K562 (cell line): ENCODE results near the gene SLC12A3. TPM values are rescaled to one million over a fixed set of nuclear protein-coding genes. Genes with fewer than 3 reads are reported as not detected.

ENCODE experiments used
- CC2D1A ChIP-seq: fragments of 450-650 bp; IDR thresholded peaks from 2 replicates; pipeline ENCODE4 v1.6.1; 2017; ENCODE audit warnings: mild to moderate bottlenecking
- CHD1 ChIP-seq: fragments of 200-600 bp; sonication (generic); IDR thresholded peaks from one replicate; pipeline ENCODE4 v1.6.1; 2012; ENCODE audit warnings: mild to moderate bottlenecking, moderate library complexity, low read length, inconsistent platforms
- DNMT1 ChIP-seq: fragments of 450-650 bp; IDR thresholded peaks from 2 replicates; pipeline ENCODE4 v1.6.1; 2016; ENCODE audit warnings: antibody characterized with exemption, mild to moderate bottlenecking
- FOXA3 ChIP-seq, 2 experiments: fragments of 450-650 bp in 1 of 2; sonication (generic) in 1 of 2; formaldehyde crosslinking; IDR thresholded peaks in 1 of 2; conservative IDR thresholded peaks in 1 of 2; 2 replicates each; pipeline versions ENCODE4 v1.4.0 to v1.8.0; 2020 to 2022; ENCODE audit warnings: mild to moderate bottlenecking in 2 of 2, missing genetic modification reagents in 1 of 2
- FOXK2 ChIP-seq, 2 experiments: fragments of 450-650 bp; IDR thresholded peaks in 1 of 2; conservative IDR thresholded peaks in 1 of 2; 2 replicates each; pipeline ENCODE4 v1.6.1; 2016; ENCODE audit warnings: low read depth in 2 of 2, mild to moderate bottlenecking in 1 of 2
- HDAC1 ChIP-seq, 2 experiments: fragments of 450-650 bp; IDR thresholded peaks; 2 replicates each; pipeline ENCODE4 v1.6.1; 2016 to 2017; ENCODE audit warnings: inconsistent platforms in 1 of 2, mild to moderate bottlenecking in 1 of 2, moderate library complexity in 1 of 2
- HDAC2 ChIP-seq: fragments of 450-650 bp; IDR thresholded peaks from 2 replicates; pipeline ENCODE4 v1.6.1; 2016; ENCODE audit warnings: mild to moderate bottlenecking
- JUN ChIP-seq, 2 experiments: sonication (generic) in 1 of 2; formaldehyde crosslinking in 1 of 2; IDR thresholded peaks; 2 replicates each; pipeline versions ENCODE4 v1.6.1 to v1.8.0; 2012 to 2022; ENCODE audit warnings: borderline replicate concordance in 2 of 2, mild to moderate bottlenecking in 2 of 2, improper control_type of control experiment in 1 of 2, low read depth in 1 of 2, low read length in 1 of 2, missing genetic modification reagents in 1 of 2
- KDM2B ChIP-seq: fragments of 250-450 bp; sonication (Bioruptor Pico); IDR thresholded peaks from 2 replicates; pipeline ENCODE4 v1.8.0; 2021; ENCODE audit warnings: mild to moderate bottlenecking, moderate library complexity
- KDM5B ChIP-seq: fragments of 200-600 bp; sonication (generic); IDR thresholded peaks from 2 replicates; pipeline ENCODE4 v1.6.1; 2012; ENCODE audit warnings: low read depth, mild to moderate bottlenecking, moderate library complexity, low read length, control low read depth, inconsistent platforms; ENCODE audit not compliant: insufficient replicate concordance
- MCM5 ChIP-seq: fragments of 450-650 bp; IDR thresholded peaks from 2 replicates; pipeline ENCODE4 v1.6.1; 2016; ENCODE audit warnings: low read depth
- MEIS2 ChIP-seq: fragments of 450-650 bp; IDR thresholded peaks from 2 replicates; pipeline ENCODE4 v1.6.1; 2014; ENCODE audit warnings: mild to moderate bottlenecking; ENCODE audit not compliant: partially characterized antibody
- MXI1 ChIP-seq: IDR thresholded peaks from 2 replicates; pipeline ENCODE4 v1.6.1; 2011; ENCODE audit warnings: low read depth, mild to moderate bottlenecking, improper control_type of control experiment, low read length
- MYC ChIP-seq, 2 experiments: fragments of 250-450 bp in 1 of 2; sonication (Bioruptor Pico) in 1 of 2; IDR thresholded peaks; 2 replicates each; pipeline versions ENCODE4 v1.5.1 to v1.6.1; 2012 to 2021; ENCODE audit warnings: low read depth in 2 of 2, borderline replicate concordance in 1 of 2, improper control_type of control experiment in 1 of 2, low read length in 1 of 2, mild to moderate bottlenecking in 1 of 2, moderate library complexity in 1 of 2
- NCOA1 ChIP-seq: fragments of 450-650 bp; IDR thresholded peaks from 2 replicates; pipeline ENCODE4 v1.6.1; 2016; ENCODE audit warnings: low read depth
- POLR2G ChIP-seq: fragments of 200-400 bp; formaldehyde crosslinking; IDR thresholded peaks from 2 replicates; pipeline ENCODE4 v1.6.1; 2017; ENCODE audit warnings: low read depth, mild to moderate bottlenecking, antibody characterized with exemption, low read length, moderate library complexity
- RAD51 ChIP-seq: fragments of 450-650 bp; IDR thresholded peaks from 2 replicates; pipeline ENCODE4 v1.7.1; 2016; ENCODE audit warnings: low read depth, mild to moderate bottlenecking, borderline replicate concordance
- SMAD1 ChIP-seq: fragments of 150-350 bp; IDR thresholded peaks from 2 replicates; pipeline ENCODE4 v1.6.1; 2014; ENCODE audit warnings: low read length, low read depth; ENCODE audit not compliant: partially characterized antibody
- TOE1 ChIP-seq, 2 experiments: fragments of 450-650 bp in 1 of 2; sonication (generic) in 1 of 2; formaldehyde crosslinking in 1 of 2; IDR thresholded peaks; 2 replicates each; pipeline versions ENCODE4 v1.7.1 to v1.8.0; 2016 to 2022; ENCODE audit warnings: borderline replicate concordance in 2 of 2, mild to moderate bottlenecking in 2 of 2, antibody characterized with exemption in 1 of 2, inconsistent platforms in 1 of 2, low read depth in 1 of 2, missing genetic modification reagents in 1 of 2, moderate library complexity in 1 of 2
- polyA plus RNA-seq, 8 experiments: library from polyadenylated mRNA; depleted of rRNA in 4 of 8; stranded (reverse) in 5 of 8; unstranded in 3 of 8; fragments of >200 nt; fragmentation: Nextera tagmentation in 2 of 8; fragmentation: Illumina TruSeq in 1 of 8; extraction: Ambion mirVana in 2 of 8; extraction: Trizol in 1 of 8; gene quantifications; 2 replicates each; pipeline versions ENCODE4 v1.2.1 to v1.2.3, GENCODE V29; 2011 to 2014; ENCODE audit warnings: inconsistent platforms in 1 of 8, missing spikeins in 1 of 8
- total RNA-seq, 7 experiments: library from RNA; depleted of rRNA in 6 of 7; stranded (reverse); fragments of >200 nt in 6 of 7; fragmentation: Illumina TruSeq in 2 of 7; extraction: Trizol in 2 of 7; gene quantifications; 2 replicates each; pipeline versions ENCODE4 v1.2.1 to v1.2.3, GENCODE V29; 2011 to 2021; ENCODE audit warnings: low replicate concordance in 1 of 7
- TF ChIP-seq, protein P1 (sequence below), 2 experiments: fragments of 450-650 bp in 1 of 2; IDR thresholded peaks; 2 replicates each; pipeline ENCODE4 v1.6.1; 2011 to 2017; ENCODE audit warnings: low read depth in 2 of 2, antibody characterized with exemption in 1 of 2, borderline replicate concordance in 1 of 2, low read length in 1 of 2, mild to moderate bottlenecking in 1 of 2, mixed read lengths in 1 of 2; ENCODE audit not compliant: control insufficient read depth in 1 of 2
- TF ChIP-seq, protein P2 (sequence below): fragments of 450-650 bp; formaldehyde crosslinking; IDR thresholded peaks from 2 replicates; pipeline ENCODE4 v1.4.0; 2022; ENCODE audit warnings: missing genetic modification characterization

SLC12A3 gene
- total and polyA plus RNA-seq, 9 of the 15 experiments (the other 6 are each of a cell fraction or from before 2014, with no cell fraction given), result not detected

GRCh38 chr16:56932721-56933619, 68.0 kb downstream of the SLC12A3 start (continued):
- TF ChIP-seq, protein P1, sequence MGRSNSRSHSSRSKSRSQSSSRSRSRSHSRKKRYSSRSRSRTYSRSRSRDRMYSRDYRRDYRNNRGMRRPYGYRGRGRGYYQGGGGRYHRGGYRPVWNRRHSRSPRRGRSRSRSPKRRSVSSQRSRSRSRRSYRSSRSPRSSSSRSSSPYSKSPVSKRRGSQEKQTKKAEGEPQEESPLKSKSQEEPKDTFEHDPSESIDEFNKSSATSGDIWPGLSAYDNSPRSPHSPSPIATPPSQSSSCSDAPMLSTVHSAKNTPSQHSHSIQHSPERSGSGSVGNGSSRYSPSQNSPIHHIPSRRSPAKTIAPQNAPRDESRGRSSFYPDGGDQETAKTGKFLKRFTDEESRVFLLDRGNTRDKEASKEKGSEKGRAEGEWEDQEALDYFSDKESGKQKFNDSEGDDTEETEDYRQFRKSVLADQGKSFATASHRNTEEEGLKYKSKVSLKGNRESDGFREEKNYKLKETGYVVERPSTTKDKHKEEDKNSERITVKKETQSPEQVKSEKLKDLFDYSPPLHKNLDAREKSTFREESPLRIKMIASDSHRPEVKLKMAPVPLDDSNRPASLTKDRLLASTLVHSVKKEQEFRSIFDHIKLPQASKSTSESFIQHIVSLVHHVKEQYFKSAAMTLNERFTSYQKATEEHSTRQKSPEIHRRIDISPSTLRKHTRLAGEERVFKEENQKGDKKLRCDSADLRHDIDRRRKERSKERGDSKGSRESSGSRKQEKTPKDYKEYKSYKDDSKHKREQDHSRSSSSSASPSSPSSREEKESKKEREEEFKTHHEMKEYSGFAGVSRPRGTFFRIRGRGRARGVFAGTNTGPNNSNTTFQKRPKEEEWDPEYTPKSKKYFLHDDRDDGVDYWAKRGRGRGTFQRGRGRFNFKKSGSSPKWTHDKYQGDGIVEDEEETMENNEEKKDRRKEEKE (IDR thresholded peaks at IDR 0.05; ENCODE audit: borderline replicate concordance in 1 of 2, control insufficient read depth in 1 of 2, low read depth in 2 of 2, low read length in 1 of 2), result no peak
- TF ChIP-seq CHD1, result peak; percentile 42
- no peak for TF ChIP-seq KDM2B (CRISPR knock-in tag)
- peak; percentile 70; the same call in 1 of the 2 replicates for TF ChIP-seq MXI1
- TF ChIP-seq JUN (IDR thresholded peaks at IDR 0.05; ENCODE audit: borderline replicate concordance, low read depth, low read length), result peak; percentile 7; the same call in 1 of the 2 replicates
- no peak for TF ChIP-seq JUN (CRISPR knock-in tag; IDR thresholded peaks at IDR 0.05; ENCODE audit: borderline replicate concordance)
- TF ChIP-seq HDAC1 (IDR thresholded peaks at IDR 0.05), result peak; percentile 42 to 93; a peak in 2 of 4 replicates
- TF ChIP-seq FOXK2 (conservative IDR thresholded peaks at IDR 0.05 in 1 of 2, IDR thresholded peaks at IDR 0.05 in 1 of 2; ENCODE audit: low read depth in 2 of 2), result peak; percentile 97 to 98
- peak; percentile 86 for TF ChIP-seq RAD51
- peak; percentile 58; the same call in 1 of the 2 replicates for TF ChIP-seq MYC (IDR thresholded peaks at IDR 0.05; ENCODE audit: low read depth, low read length)
- no peak for TF ChIP-seq MYC (CRISPR knock-in tag; IDR thresholded peaks at IDR 0.05; ENCODE audit: borderline replicate concordance, low read depth)
- TF ChIP-seq FOXA3 (CRISPR knock-in tag; conservative IDR thresholded peaks at IDR 0.05 in 1 of 2, IDR thresholded peaks at IDR 0.05 in 1 of 2), result peak; percentile 76 to 89; a peak in 3 of 4 replicates
- no peak for TF ChIP-seq DNMT1
- peak; percentile 91 for TF ChIP-seq MEIS2
- peak; percentile 50 for TF ChIP-seq SMAD1
- TF ChIP-seq POLR2G, result peak; percentile 54
- peak; percentile 67 for TF ChIP-seq KDM5B
- 0 out of 2 replicates have a peak, but pooled peaks have one; percentile 55 for TF ChIP-seq TOE1 (IDR thresholded peaks at IDR 0.05; ENCODE audit: borderline replicate concordance)
- TF ChIP-seq TOE1 (CRISPR knock-in tag; IDR thresholded peaks at IDR 0.05; ENCODE audit: borderline replicate concordance, low read depth), result no peak
- no peak for TF ChIP-seq CC2D1A
- TF ChIP-seq HDAC2, result peak; percentile 57; the same call in 1 of the 2 replicates
- TF ChIP-seq, protein P2, sequence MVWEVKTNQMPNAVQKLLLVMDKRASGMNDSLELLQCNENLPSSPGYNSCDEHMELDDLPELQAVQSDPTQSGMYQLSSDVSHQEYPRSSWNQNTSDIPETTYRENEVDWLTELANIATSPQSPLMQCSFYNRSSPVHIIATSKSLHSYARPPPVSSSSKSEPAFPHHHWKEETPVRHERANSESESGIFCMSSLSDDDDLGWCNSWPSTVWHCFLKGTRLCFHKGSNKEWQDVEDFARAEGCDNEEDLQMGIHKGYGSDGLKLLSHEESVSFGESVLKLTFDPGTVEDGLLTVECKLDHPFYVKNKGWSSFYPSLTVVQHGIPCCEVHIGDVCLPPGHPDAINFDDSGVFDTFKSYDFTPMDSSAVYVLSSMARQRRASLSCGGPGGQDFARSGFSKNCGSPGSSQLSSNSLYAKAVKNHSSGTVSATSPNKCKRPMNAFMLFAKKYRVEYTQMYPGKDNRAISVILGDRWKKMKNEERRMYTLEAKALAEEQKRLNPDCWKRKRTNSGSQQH (CRISPR knock-in tag), result no peak
- TF ChIP-seq NCOA1, result peak; percentile 12; the same call in 1 of the 2 replicates
- no peak for TF ChIP-seq MCM5
